Measurements from ENCODE around the gene CYB5R3. TPM values are rescaled to one million over a fixed set of nuclear protein-coding genes. Genes with fewer than 3 reads are reported as not detected.
"Not testable (repeated sequence)": the region's sequence is repeated elsewhere in the genome, so short reads cannot be mapped to it uniquely, and the experiment has no call there.

The CYB5R3 gene
- total RNA-seq, 4 donors from 2014 or later = 107 to 159 (median 138) TPM

DNA sequence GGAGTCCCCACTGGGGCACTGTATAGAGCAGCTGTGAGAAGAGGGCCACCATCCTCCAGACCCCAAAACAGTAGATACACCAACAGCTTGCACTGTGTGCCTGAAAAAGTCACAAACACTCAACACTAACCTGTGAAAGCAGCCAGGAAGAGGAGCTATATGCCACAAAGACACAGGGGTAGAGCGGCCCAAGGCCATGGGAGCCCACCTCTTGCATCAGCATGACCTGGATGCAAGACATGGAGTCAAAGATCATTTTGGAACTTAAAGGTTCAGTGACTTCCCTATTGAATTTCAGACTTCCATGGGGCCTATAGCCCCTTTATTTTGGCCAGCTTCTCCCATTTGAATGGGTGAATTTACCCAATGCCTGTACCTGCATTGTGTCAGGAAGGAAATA, 29.7 kb upstream of the CYB5R3 start:
- 100% methylated on average over 1 of the region's 1 CpG for WGBS
- DNase-seq (ENCODE audit: low spot score in 2 of 2) = no peak
- Histone ChIP-seq H3K9me3 (no peaks in the 10 kb centered on the region), H3K36me3 (no peaks in the 10 kb centered on the region), H3K4me3 (no peak overlapping the region), H3K27ac (no peak overlapping the region), H3K27me3 (no peaks in the 10 kb centered on the region), H3K4me1 (peaks cover 47% of the 10 kb centered on the region)
- TF ChIP-seq POLR2AphosphoS5 (IDR thresholded peaks at IDR 0.05) (no peak), EP300 (IDR thresholded peaks at IDR 0.05) (no peak), POLR2A (IDR thresholded peaks at IDR 0.05) (no peak)
- TF ChIP-seq, protein P1, sequence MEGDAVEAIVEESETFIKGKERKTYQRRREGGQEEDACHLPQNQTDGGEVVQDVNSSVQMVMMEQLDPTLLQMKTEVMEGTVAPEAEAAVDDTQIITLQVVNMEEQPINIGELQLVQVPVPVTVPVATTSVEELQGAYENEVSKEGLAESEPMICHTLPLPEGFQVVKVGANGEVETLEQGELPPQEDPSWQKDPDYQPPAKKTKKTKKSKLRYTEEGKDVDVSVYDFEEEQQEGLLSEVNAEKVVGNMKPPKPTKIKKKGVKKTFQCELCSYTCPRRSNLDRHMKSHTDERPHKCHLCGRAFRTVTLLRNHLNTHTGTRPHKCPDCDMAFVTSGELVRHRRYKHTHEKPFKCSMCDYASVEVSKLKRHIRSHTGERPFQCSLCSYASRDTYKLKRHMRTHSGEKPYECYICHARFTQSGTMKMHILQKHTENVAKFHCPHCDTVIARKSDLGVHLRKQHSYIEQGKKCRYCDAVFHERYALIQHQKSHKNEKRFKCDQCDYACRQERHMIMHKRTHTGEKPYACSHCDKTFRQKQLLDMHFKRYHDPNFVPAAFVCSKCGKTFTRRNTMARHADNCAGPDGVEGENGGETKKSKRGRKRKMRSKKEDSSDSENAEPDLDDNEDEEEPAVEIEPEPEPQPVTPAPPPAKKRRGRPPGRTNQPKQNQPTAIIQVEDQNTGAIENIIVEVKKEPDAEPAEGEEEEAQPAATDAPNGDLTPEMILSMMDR (IDR thresholded peaks at IDR 0.05) = no peak

DNA sequence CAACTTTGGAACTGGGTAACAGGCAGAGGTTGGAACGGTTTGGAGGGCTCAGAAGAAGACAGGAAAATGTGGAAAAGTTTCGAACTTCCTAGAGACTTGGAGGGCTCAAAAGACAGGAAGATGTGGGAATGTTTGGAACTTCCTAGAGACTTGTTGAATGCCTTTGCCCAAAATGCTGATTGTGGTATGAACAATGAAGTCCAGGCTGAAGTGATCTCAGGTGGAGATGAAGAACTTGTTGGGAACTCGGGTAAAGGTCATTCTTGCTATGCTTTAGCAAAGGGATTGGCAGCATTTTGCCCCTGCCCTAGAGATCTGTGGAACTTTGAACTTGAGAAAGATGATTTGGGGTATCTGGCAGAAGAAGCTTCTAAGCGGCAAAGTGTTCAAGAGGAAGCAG, 28.7 kb upstream of the CYB5R3 start:
- not testable (repeated sequence) for DNase-seq (ENCODE audit: low spot score in 2 of 2)

DNA sequence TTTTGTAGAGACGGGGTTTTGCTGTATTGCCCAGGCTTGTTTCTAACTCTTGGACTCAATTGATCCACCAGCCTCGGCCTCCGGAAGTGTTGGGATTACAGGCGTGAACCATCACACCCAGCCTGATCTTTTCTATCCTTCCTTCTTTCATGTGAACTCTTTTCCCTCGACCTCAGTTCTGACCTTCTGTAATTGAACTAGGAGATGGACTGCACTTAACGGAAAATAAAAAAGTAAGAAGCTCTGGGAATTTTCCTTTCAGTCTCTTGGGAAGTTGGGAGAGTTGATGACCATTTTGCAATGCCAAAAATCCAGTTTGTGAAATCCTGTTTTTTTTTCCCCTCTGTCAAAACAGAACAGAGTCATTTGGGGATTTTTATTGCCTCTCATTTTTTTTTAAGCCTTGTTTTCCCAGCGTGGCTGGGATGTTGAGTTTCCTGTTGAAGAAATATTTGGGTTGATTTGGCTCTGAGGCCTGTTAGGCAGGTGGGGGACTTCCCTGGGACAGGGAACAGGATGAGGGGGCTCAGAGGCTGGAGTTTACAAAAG, 26.9 kb upstream of the CYB5R3 start:
- no peaks in the 10 kb centered on the region for H3K27me3 ChIP-seq
- H3K9me3 ChIP-seq = no peaks in the 10 kb centered on the region
- no peak overlapping the region for H3K4me3 ChIP-seq
- no peak for DNase-seq (ENCODE audit: low spot score in 2 of 2)
- no peaks in the 10 kb centered on the region for H3K36me3 ChIP-seq
- peaks cover 34% of the 10 kb centered on the region for H3K4me1 ChIP-seq
- peak overlapping the region; percentile 75 for H3K27ac ChIP-seq
- TF ChIP-seq POLR2A (IDR thresholded peaks at IDR 0.05) (no peak), EP300 (IDR thresholded peaks at IDR 0.05) (no peak), POLR2AphosphoS5 (IDR thresholded peaks at IDR 0.05) (peak in 1 of 3 donors; percentile 52)
- TF ChIP-seq, protein P1 (IDR thresholded peaks at IDR 0.05) = no peak
- 23% methylated on average over 7 of the region's 7 CpGs for WGBS

More for the DNA sequence above, 28.7 kb upstream of the CYB5R3 start:
- H3K36me3 ChIP-seq, H3K27ac ChIP-seq, H3K4me3 ChIP-seq, H3K27me3 ChIP-seq, H3K9me3 ChIP-seq: not testable (repeated sequence)
- peaks cover 40% of the 10 kb centered on the region for H3K4me1 ChIP-seq
- 74% methylated on average over 4 of the region's 4 CpGs for WGBS

DNA sequence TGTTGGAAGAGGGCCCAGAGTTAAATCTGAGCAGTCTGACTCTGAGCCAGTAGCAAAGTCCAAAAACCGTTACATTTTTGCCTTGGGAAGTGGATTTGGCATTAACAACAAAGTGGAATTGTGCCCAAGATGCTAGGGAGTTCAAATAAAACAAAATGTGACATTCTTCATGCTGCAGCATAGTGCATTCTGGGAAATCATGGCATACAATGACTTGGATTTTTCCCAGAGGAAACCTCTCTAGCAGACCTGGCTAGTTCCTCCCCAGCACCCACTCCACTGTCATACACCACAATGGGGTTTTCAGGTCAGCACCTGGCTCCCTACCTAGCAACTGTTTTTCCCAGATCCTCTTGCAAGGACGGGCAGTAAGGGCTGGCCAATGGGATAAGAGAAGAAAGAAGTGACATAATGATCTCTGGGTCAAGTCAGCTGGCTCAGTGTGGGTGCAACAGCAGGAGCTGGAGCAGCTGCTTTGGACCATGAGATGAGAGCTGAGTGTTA, 24.8 kb upstream of the CYB5R3 start:
- DNase-seq (ENCODE audit: low spot score in 2 of 2) = no peak
- Histone ChIP-seq H3K36me3 (no peaks in the 10 kb centered on the region), H3K9me3 (no peaks in the 10 kb centered on the region), H3K27me3 (no peaks in the 10 kb centered on the region), H3K4me1 (peaks cover 34% of the 10 kb centered on the region), H3K27ac (peak overlapping the region; percentile 19), H3K4me3 (no peak overlapping the region)
- WGBS = 24% methylated on average over 2 of the region's 2 CpGs
- TF ChIP-seq, protein P1 (IDR thresholded peaks at IDR 0.05) = no peak
- TF ChIP-seq POLR2AphosphoS5 (IDR thresholded peaks at IDR 0.05) = no peak
- TF ChIP-seq POLR2A (IDR thresholded peaks at IDR 0.05) = no peak
- TF ChIP-seq EP300 (IDR thresholded peaks at IDR 0.05) = no peak

DNA sequence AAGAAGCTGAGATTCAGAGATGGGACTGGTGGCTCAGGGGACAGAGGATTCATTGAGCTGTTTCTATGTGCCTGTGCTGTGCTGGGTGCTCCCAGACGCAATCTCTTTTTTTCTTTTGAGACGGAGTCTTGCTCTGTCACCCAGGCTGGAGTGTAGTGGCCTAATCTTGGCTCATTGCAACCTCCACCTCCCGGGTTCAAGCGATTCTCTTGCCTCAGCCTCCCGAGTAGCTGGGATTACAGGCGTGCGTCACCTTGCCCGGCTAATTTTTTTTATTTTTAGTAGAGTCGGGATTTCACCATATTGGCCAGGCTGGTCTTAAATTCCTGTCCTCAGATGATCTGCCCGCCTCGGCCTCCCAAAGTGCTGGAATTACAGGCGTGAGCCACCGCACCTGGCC, 23.9 kb upstream of the CYB5R3 start:
- H3K27me3 ChIP-seq; H3K36me3 ChIP-seq; H3K27ac ChIP-seq; DNase-seq (ENCODE audit: low spot score in 2 of 2); H3K9me3 ChIP-seq; H3K4me3 ChIP-seq: not testable (repeated sequence)
- H3K4me1 ChIP-seq = peaks cover 32% of the 10 kb centered on the region
- WGBS = 92% methylated on average over 13 of the region's 13 CpGs

DNA sequence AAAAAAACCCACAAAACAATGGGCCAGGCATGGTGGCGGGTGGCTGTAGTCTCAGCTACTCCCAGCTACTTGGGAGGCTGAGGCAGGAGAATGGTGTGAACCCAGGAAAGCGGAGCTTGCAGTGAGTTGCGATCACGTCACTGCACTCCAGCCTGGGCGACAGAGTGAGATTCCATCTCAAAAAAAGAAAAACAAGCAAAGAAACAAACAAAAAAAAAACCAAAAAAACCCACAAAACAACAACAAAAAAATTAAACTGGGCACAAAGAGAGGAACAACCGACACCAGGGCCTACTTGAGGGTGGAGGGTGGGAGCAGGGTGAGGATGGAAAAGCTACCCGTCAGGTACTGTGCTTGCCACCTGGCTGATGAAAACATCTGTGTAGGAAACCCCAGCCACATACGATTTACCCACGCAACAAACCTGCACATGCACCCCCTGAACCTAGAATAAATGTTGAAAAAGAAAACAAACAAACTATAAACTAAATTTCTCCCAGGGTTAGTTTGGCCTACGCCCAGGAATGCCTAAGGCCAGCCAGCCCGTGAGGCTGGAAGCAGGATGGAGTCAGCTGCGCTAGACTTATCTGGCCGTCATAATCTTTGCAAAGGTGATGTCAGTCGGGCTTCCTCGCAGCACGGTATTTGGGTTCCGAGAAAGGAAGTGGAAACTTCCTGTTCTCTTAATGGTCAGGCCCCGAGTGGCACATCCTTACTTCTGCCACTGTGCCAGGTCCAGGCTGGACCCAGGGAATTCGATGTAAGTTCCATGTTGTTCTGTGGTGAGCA, 21.9 kb upstream of the CYB5R3 start:
- Histone ChIP-seq H3K4me3 (no peak overlapping the region), H3K27me3 (no peaks in the 10 kb centered on the region), H3K9me3 (no peaks in the 10 kb centered on the region), H3K4me1 (peaks cover 19% of the 10 kb centered on the region), H3K36me3 (no peaks in the 10 kb centered on the region), H3K27ac (no peak overlapping the region)
- WGBS = 71% methylated on average over 19 of the region's 19 CpGs
- TF ChIP-seq EP300 (IDR thresholded peaks at IDR 0.05) (no peak), POLR2A (IDR thresholded peaks at IDR 0.05) (no peak), POLR2AphosphoS5 (IDR thresholded peaks at IDR 0.05) (peak in 1 of 3 donors; percentile 26)
- TF ChIP-seq, protein P1 (IDR thresholded peaks at IDR 0.05) = no peak
- DNase-seq (ENCODE audit: low spot score in 2 of 2) = no peak

All from suprapubic skin (tissue), 4 donors.